ENCODE measurements around the gene ZKSCAN1. TPM values are rescaled to one million over a fixed set of nuclear protein-coding genes. Genes with fewer than 3 reads are reported as not detected.
"Not testable (repeated sequence)": the region's sequence is repeated elsewhere in the genome, so short reads cannot be mapped to it uniquely, and the experiment has no call there.

ZKSCAN1 gene
- total RNA-seq = 10 to 100 TPM; 42.3 to 45.0 TPM
- polyA plus RNA-seq (2013, experiment 1 of 2) = 26.2 TPM
- 26.2 TPM for polyA plus RNA-seq (2013, experiment 2 of 2)
- 63.3 to 223 (median 141) reads per million in 172 experiments for total RNA-seq

GRCh38 chr7:100015232-100016214 is at the start of gene ZKSCAN1:
ZKSCAN1 (plus strand) TSS chr7:100015596; CDS start chr7:100023507, 7,911 bp downstream.
- peaks cover 8% of the 10 kb centered on the region for H3K36me3 ChIP-seq (ENCODE audit: insufficient read depth, low read length)
- H3K27me3 ChIP-seq (ENCODE audit: control insufficient read depth in 1 of 2, insufficient read depth in 2 of 2, low read length in 2 of 2) = no peaks in the 10 kb centered on the region
- H3K9me3 ChIP-seq (ENCODE audit: control insufficient read depth in 1 of 2, insufficient read depth in 1 of 2, low read length in 2 of 2) = no peaks in the 10 kb centered on the region
- H3K36me3 Mint-ChIP-seq (ENCODE audit: low read depth) = peaks cover 28% of the 10 kb centered on the region
- H3K27me3 Mint-ChIP-seq = no peaks in the 10 kb centered on the region
- CTCF ChIA-PET = interaction anchor here (0.6 to 1.3 kb wide), 3 partner anchors 22 to 736 kb away, joined by 3 to 5 read pairs (median 4); partner anchors contain the start of gene ZNF3
- TF ChIP-seq CTCF (IDR thresholded peaks at IDR 0.05) = no peak
- peak within 1 kb of the TSS; percentile 97 for H3K4me3 Mint-ChIP-seq
- H3K4me1 ChIP-seq (ENCODE audit: insufficient read depth, low read length) = peaks cover 31% of the 10 kb centered on the region
- no peaks in the 10 kb centered on the region for H3K9me3 Mint-ChIP-seq
- intact Hi-C loops (cut with DNase I, micrococcal nuclease) = loop anchor here (1.0 to 10.0 kb wide), 6 partner anchors 18 to 822 kb away; partner anchors contain the start of genes ZNF3 (in 2 of the 2), ZKSCAN5 (in 1 of the 2), ZNF394 (in 1 of the 2) and ZSCAN21 (in 1 of the 2)
- peak within 1 kb of the TSS; percentile 94 for H3K27ac Mint-ChIP-seq
- DNase-seq (peak; percentile 70 to 96 (median 81)), ATAC-seq (ENCODE audit: poor library complexity) (peak; percentile 94)
- POLR2A ChIA-PET = interaction anchor here (0.7 to 4.1 kb wide), 17 partner anchors 9 to 1202 kb away, joined by 3 to 34 read pairs (median 6); partner anchors contain the start of genes AP4M1, MBLAC1, MCM7 and TRIM4
- peak within 1 kb of the TSS; percentile 76 to 91 for H3K27ac ChIP-seq (ENCODE audit: low read depth in 1 of 2, low read length in 2 of 2)
- peak within 1 kb of the TSS; percentile 95 for H3K4me3 ChIP-seq (ENCODE audit: low read length)
- H3K4me1 Mint-ChIP-seq (ENCODE audit: low read depth) = peaks cover 39% of the 10 kb centered on the region

DNA sequence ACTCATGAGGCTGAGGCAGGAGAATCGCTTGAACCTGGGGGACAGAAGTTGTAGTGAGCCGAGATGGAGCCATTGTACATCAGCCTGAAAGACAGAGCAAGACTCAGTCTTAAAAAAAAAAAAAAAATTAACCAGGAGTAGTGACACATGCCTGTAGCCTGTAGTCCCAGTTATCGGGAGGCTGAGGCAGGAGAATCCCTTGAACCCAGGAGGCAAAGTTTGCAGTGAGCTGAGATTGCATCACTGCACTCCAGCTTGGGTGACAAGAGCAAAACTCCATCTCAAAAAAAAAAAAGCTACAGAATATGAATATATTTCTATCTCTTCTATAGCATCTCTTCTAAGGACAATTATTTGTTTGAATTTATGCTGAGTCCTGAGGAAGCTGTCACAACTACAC is 46.1 kb upstream of the ZKSCAN1 start:
- H3K9me3 ChIP-seq (ENCODE audit: control insufficient read depth in 1 of 2, insufficient read depth in 1 of 2, low read length in 2 of 2) = no peaks in the 10 kb centered on the region
- peaks cover 5 to 20% of the 10 kb centered on the region in 2 experiments for H3K27me3 ChIP-seq (ENCODE audit: control insufficient read depth in 1 of 2, insufficient read depth in 2 of 2, low read length in 2 of 2)
- no peaks in the 10 kb centered on the region for H3K4me1 ChIP-seq (ENCODE audit: insufficient read depth, low read length)
- Mint-ChIP-seq H3K9me3 (no peaks in the 10 kb centered on the region), H3K27me3 (peaks cover 50% of the 10 kb centered on the region), H3K36me3 (ENCODE audit: low read depth) (no peaks in the 10 kb centered on the region), H3K4me3 (no peak overlapping the region), H3K27ac (no peak overlapping the region), H3K4me1 (ENCODE audit: low read depth) (no peaks in the 10 kb centered on the region)
- ChIA-PET POLR2A (no interaction called here), CTCF (no interaction called here)
- no peak for DNase-seq
- no peak for TF ChIP-seq CTCF (IDR thresholded peaks at IDR 0.05)
- intact Hi-C loops (cut with DNase I, micrococcal nuclease) = no loop called here
- H3K27ac ChIP-seq (ENCODE audit: low read depth in 1 of 2, low read length in 2 of 2) = no peak overlapping the region
- ATAC-seq (ENCODE audit: poor library complexity) = no peak
- no peak overlapping the region for H3K4me3 ChIP-seq (ENCODE audit: low read length)
- no peaks in the 10 kb centered on the region for H3K36me3 ChIP-seq (ENCODE audit: insufficient read depth, low read length)

GRCh38 chr7:99969813-99970212 is 45.6 kb upstream of the ZKSCAN1 start:
- POLR2A ChIA-PET; H3K36me3 Mint-ChIP-seq (ENCODE audit: low read depth); H3K27ac Mint-ChIP-seq; ATAC-seq (ENCODE audit: poor library complexity); DNase-seq; H3K27ac ChIP-seq (ENCODE audit: low read depth in 1 of 2, low read length in 2 of 2); H3K4me3 ChIP-seq (ENCODE audit: low read length); H3K4me1 Mint-ChIP-seq (ENCODE audit: low read depth); H3K9me3 Mint-ChIP-seq; H3K9me3 ChIP-seq (ENCODE audit: control insufficient read depth in 1 of 2, insufficient read depth in 1 of 2, low read length in 2 of 2); H3K4me1 ChIP-seq (ENCODE audit: insufficient read depth, low read length); H3K36me3 ChIP-seq (ENCODE audit: insufficient read depth, low read length); CTCF ChIA-PET; intact Hi-C loops (cut with DNase I, micrococcal nuclease); H3K4me3 Mint-ChIP-seq: not testable (repeated sequence)
- H3K27me3 Mint-ChIP-seq = peaks cover 47% of the 10 kb centered on the region
- peaks cover 5 to 14% of the 10 kb centered on the region in 2 experiments for H3K27me3 ChIP-seq (ENCODE audit: control insufficient read depth in 1 of 2, insufficient read depth in 2 of 2, low read length in 2 of 2)
